ENCODE data around the gene PDE4D. TPM values are rescaled to one million over a fixed set of nuclear protein-coding genes. Genes with fewer than 3 reads are reported as not detected.

Gene PDE4D
- total and polyA plus RNA-seq, 2 experiments from 2014 or later, result 4.3 to 9.7 TPM

- in situ Hi-C loops (cut with MboI), result no loop called here
- no peaks in the 10 kb centered on the region for H3K36me3 ChIP-seq (ENCODE audit: low read depth)
- DNase-seq, result no peak
- H3K9me3 ChIP-seq (ENCODE audit: low read depth), result no peaks in the 10 kb centered on the region
- H3F3A ChIP-seq (ENCODE audit: insufficient read depth), result no peaks in the 10 kb centered on the region
- no peaks in the 10 kb centered on the region for H3K27me3 ChIP-seq (replicated peaks; ENCODE audit: insufficient read depth)
- no peaks in the 10 kb centered on the region for H3K79me2 ChIP-seq (ENCODE audit: insufficient read depth)
- no peaks in the 10 kb centered on the region for H3K4me1 ChIP-seq (ENCODE audit: insufficient read depth)
- no peak overlapping the region for H3K4me3 ChIP-seq
- H3K27ac ChIP-seq, result no peak overlapping the region
- no peak overlapping the region for H3K4me2 ChIP-seq (ENCODE audit: unreplicated experiment)
- TF ChIP-seq EZH2 (IDR thresholded peaks at IDR 0.05; ENCODE audit: insufficient read depth, poor library complexity, severe bottlenecking), result no peak
- no peak for TF ChIP-seq EZH2phosphoT487 (IDR thresholded peaks at IDR 0.05; ENCODE audit: insufficient read depth, low read depth)
- no peak overlapping the region for H2AFZ ChIP-seq
- H3K9me2 ChIP-seq (ENCODE audit: insufficient read depth), result no peaks in the 10 kb centered on the region
- 56 to 57% methylated on average over 3 of the region's 3 CpGs for WGBS, 2 experiments (ENCODE audit: low coverage in 1 of 2, low lambda C conversion rate in 2 of 2, missing lambda C conversion rate in 2 of 2)
- H3K9ac ChIP-seq, result no peak overlapping the region
- H4K20me1 ChIP-seq (ENCODE audit: insufficient read depth), result no peaks in the 10 kb centered on the region
These were observed 742.2 kb downstream of the PDE4D start for GRCh38 chr5:59151162-59151889.

- H3K4me3 ChIP-seq, result no peak overlapping the region
- no peak overlapping the region for H2AFZ ChIP-seq
- DNase-seq, result no peak
- no peaks in the 10 kb centered on the region for H3K36me3 ChIP-seq (ENCODE audit: low read depth)
- H3K27me3 ChIP-seq (replicated peaks; ENCODE audit: insufficient read depth), result no peaks in the 10 kb centered on the region
- H3F3A ChIP-seq (ENCODE audit: insufficient read depth), result no peaks in the 10 kb centered on the region
- H4K20me1 ChIP-seq (ENCODE audit: insufficient read depth), result no peaks in the 10 kb centered on the region
- no peak overlapping the region for H3K27ac ChIP-seq
- no peak for TF ChIP-seq EZH2 (IDR thresholded peaks at IDR 0.05; ENCODE audit: insufficient read depth, poor library complexity, severe bottlenecking)
- H3K9me3 ChIP-seq (ENCODE audit: low read depth), result no peaks in the 10 kb centered on the region
- H3K79me2 ChIP-seq (ENCODE audit: insufficient read depth), result no peaks in the 10 kb centered on the region
- H3K4me1 ChIP-seq (ENCODE audit: insufficient read depth), result no peaks in the 10 kb centered on the region
- in situ Hi-C loops (cut with MboI), result no loop called here
- H3K4me2 ChIP-seq (ENCODE audit: unreplicated experiment), result no peak overlapping the region
- WGBS, 2 experiments (ENCODE audit: low coverage in 1 of 2, low lambda C conversion rate in 2 of 2, missing lambda C conversion rate in 2 of 2), result 94 to 100% methylated on average over 1 of the region's 1 CpG
- no peaks in the 10 kb centered on the region for H3K9me2 ChIP-seq (ENCODE audit: insufficient read depth)
- no peak overlapping the region for H3K9ac ChIP-seq
These were observed 743.7 kb downstream of the PDE4D start for GRCh38 chr5:59149827-59150226.

GRCh38 chr5:59149271-59149670 is 744.3 kb downstream of the PDE4D start:
- Histone ChIP-seq H4K20me1 (ENCODE audit: insufficient read depth) (no peaks in the 10 kb centered on the region), H3K4me2 (ENCODE audit: unreplicated experiment) (no peak overlapping the region), H3K4me1 (ENCODE audit: insufficient read depth) (no peaks in the 10 kb centered on the region), H3K79me2 (ENCODE audit: insufficient read depth) (no peaks in the 10 kb centered on the region), H3K4me3 (no peak overlapping the region), H3F3A (ENCODE audit: insufficient read depth) (no peaks in the 10 kb centered on the region), H3K9me3 (ENCODE audit: low read depth) (no peaks in the 10 kb centered on the region), H2AFZ (no peak overlapping the region), H3K27me3 (replicated peaks; ENCODE audit: insufficient read depth) (no peaks in the 10 kb centered on the region), H3K27ac (no peak overlapping the region), H3K36me3 (ENCODE audit: low read depth) (no peaks in the 10 kb centered on the region), H3K9me2 (ENCODE audit: insufficient read depth) (no peaks in the 10 kb centered on the region), H3K9ac (no peak overlapping the region)
- no peak for DNase-seq
- in situ Hi-C loops (cut with MboI), result no loop called here
- TF ChIP-seq EZH2 (IDR thresholded peaks at IDR 0.05; ENCODE audit: insufficient read depth, poor library complexity, severe bottlenecking) (no peak), EZH2phosphoT487 (IDR thresholded peaks at IDR 0.05; ENCODE audit: insufficient read depth, low read depth) (no peak)
- 86 to 93% methylated on average over 4 of the region's 4 CpGs for WGBS, 2 experiments (ENCODE audit: low coverage in 1 of 2, low lambda C conversion rate in 2 of 2, missing lambda C conversion rate in 2 of 2)

- H3K9me2 ChIP-seq (ENCODE audit: insufficient read depth), result no peaks in the 10 kb centered on the region
- TF ChIP-seq EZH2phosphoT487 (IDR thresholded peaks at IDR 0.05; ENCODE audit: insufficient read depth, low read depth), result no peak
- TF ChIP-seq EZH2 (IDR thresholded peaks at IDR 0.05; ENCODE audit: insufficient read depth, poor library complexity, severe bottlenecking), result no peak
- H3F3A ChIP-seq (ENCODE audit: insufficient read depth), result no peaks in the 10 kb centered on the region
- no peak overlapping the region for H3K9ac ChIP-seq
- H3K4me2 ChIP-seq (ENCODE audit: unreplicated experiment), result no peak overlapping the region
- H3K9me3 ChIP-seq (ENCODE audit: low read depth), result no peaks in the 10 kb centered on the region
- no peaks in the 10 kb centered on the region for H3K79me2 ChIP-seq (ENCODE audit: insufficient read depth)
- DNase-seq, result no peak
- in situ Hi-C loops (cut with MboI), result no loop called here
- H2AFZ ChIP-seq, result no peak overlapping the region
- 89 to 96% methylated on average over 3 of the region's 3 CpGs for WGBS, 2 experiments (ENCODE audit: low coverage in 1 of 2, low lambda C conversion rate in 2 of 2, missing lambda C conversion rate in 2 of 2)
- H3K27me3 ChIP-seq (replicated peaks; ENCODE audit: insufficient read depth), result no peaks in the 10 kb centered on the region
- no peaks in the 10 kb centered on the region for H3K4me1 ChIP-seq (ENCODE audit: insufficient read depth)
- H3K27ac ChIP-seq, result no peak overlapping the region
- no peaks in the 10 kb centered on the region for H4K20me1 ChIP-seq (ENCODE audit: insufficient read depth)
- no peak overlapping the region for H3K4me3 ChIP-seq
- no peaks in the 10 kb centered on the region for H3K36me3 ChIP-seq (ENCODE audit: low read depth)
These were observed 746.8 kb downstream of the PDE4D start for GRCh38 chr5:59146729-59147128.

Measured in GM23248 (cell line).